GM12878 (cell line): ENCODE results near the gene GPR61. TPM values are rescaled to one million over a fixed set of nuclear protein-coding genes. Genes with fewer than 3 reads are reported as not detected.

Experiments
- BRCA1 ChIP-seq: IDR thresholded peaks from 2 replicates; pipeline ENCODE4 v1.6.1; 2011; ENCODE audit warnings: low read depth, low read length, improper control_type of control experiment
- CHD1 ChIP-seq: IDR thresholded peaks from 2 replicates; pipeline ENCODE4 v1.6.1; 2012; ENCODE audit warnings: low read depth, low read length, improper control_type of control experiment
- EP300 ChIP-seq, 2 experiments: fragments of 150-350 bp in 1 of 2; IDR thresholded peaks; 2 replicates each; pipeline ENCODE4 v1.6.1; 2011 to 2012; ENCODE audit warnings: low read depth in 2 of 2, low read length in 2 of 2, borderline replicate concordance in 1 of 2, improper control_type of control experiment in 1 of 2, inconsistent platforms in 1 of 2; ENCODE audit not compliant: control insufficient read depth in 1 of 2
- MTA2 ChIP-seq: fragments of 450-650 bp; IDR thresholded peaks from 2 replicates; pipeline ENCODE4 v1.6.1; 2016; ENCODE audit warnings: low read depth, mild to moderate bottlenecking, moderate library complexity
- RB1 ChIP-seq: fragments of 450-650 bp; formaldehyde crosslinking; IDR thresholded peaks from 2 replicates; pipeline ENCODE4 v1.6.1; 2017; ENCODE audit warnings: mild to moderate bottlenecking, borderline replicate concordance
- SMARCA5 ChIP-seq: fragments of 450-650 bp; IDR thresholded peaks from 2 replicates; pipeline ENCODE4 v1.6.1; 2017; ENCODE audit warnings: mild to moderate bottlenecking
- SP1 ChIP-seq: IDR thresholded peaks from one replicate; pipeline ENCODE4 v1.6.1; 2011; ENCODE audit warnings: low read depth, low read length
- polyA plus RNA-seq, 11 experiments: library from polyadenylated mRNA; depleted of rRNA in 4 of 11; unstranded in 6 of 11; stranded (reverse) in 5 of 11; fragments of >200 nt; fragmentation: Nextera tagmentation in 4 of 11; fragmentation: Illumina TruSeq in 1 of 11; extraction: Ambion mirVana in 4 of 11; extraction: Trizol in 1 of 11; gene quantifications; 1 replicate in 1 of 11; 2 replicates in 10 of 11; pipeline versions ENCODE4 v1.2.1 to v1.2.3, GENCODE V29; 2011 to 2016; ENCODE audit warnings: inconsistent platforms in 2 of 11, missing spikeins in 2 of 11, low read depth in 1 of 11
- total RNA-seq, 4 experiments: library from RNA; depleted of rRNA in 3 of 4; stranded (reverse); fragments of >200 nt in 3 of 4; fragmentation: Illumina TruSeq in 1 of 4; extraction: Trizol in 1 of 4; gene quantifications; 2 replicates each; pipeline versions ENCODE4 v1.2.1 to v1.2.3, GENCODE V29; 2013 to 2021
- TF ChIP-seq, protein P1 (sequence below): fragments of 450-650 bp; IDR thresholded peaks from 2 replicates; pipeline ENCODE4 v1.6.1; 2017; ENCODE audit warnings: mild to moderate bottlenecking, moderate library complexity
- TF ChIP-seq, protein P2 (sequence below): fragments of 450-650 bp; IDR thresholded peaks from 2 replicates; pipeline ENCODE4 v1.6.1; 2018; ENCODE audit warnings: mild to moderate bottlenecking, low read depth, moderate library complexity; ENCODE audit not compliant: partially characterized antibody
- TF ChIP-seq, protein P3 (sequence below): fragments of 450-650 bp; IDR thresholded peaks from 2 replicates; pipeline ENCODE4 v1.6.1; 2014; ENCODE audit warnings: mild to moderate bottlenecking
- TF ChIP-seq, protein P4 (sequence below): IDR thresholded peaks from 2 replicates; pipeline ENCODE4 v1.6.1; 2012; ENCODE audit warnings: mild to moderate bottlenecking, low read depth, low read length
- TF ChIP-seq, protein P5 (sequence below): IDR thresholded peaks from 2 replicates; pipeline ENCODE4 v1.6.1; 2012; ENCODE audit warnings: low read depth, low read length, improper control_type of control experiment
- TF ChIP-seq, protein P6 (sequence below): fragments of 450-650 bp; IDR thresholded peaks from 2 replicates; pipeline ENCODE4 v1.6.1; 2017; ENCODE audit warnings: low read depth, mild to moderate bottlenecking, moderate library complexity

Gene GPR61
- total and polyA plus RNA-seq, 10 of the 15 experiments (the other 5 are each of a cell fraction or from before 2014, with no cell fraction given), result 0.19 to 1.1 (median 0.35) TPM; not detected in 2

DNA sequence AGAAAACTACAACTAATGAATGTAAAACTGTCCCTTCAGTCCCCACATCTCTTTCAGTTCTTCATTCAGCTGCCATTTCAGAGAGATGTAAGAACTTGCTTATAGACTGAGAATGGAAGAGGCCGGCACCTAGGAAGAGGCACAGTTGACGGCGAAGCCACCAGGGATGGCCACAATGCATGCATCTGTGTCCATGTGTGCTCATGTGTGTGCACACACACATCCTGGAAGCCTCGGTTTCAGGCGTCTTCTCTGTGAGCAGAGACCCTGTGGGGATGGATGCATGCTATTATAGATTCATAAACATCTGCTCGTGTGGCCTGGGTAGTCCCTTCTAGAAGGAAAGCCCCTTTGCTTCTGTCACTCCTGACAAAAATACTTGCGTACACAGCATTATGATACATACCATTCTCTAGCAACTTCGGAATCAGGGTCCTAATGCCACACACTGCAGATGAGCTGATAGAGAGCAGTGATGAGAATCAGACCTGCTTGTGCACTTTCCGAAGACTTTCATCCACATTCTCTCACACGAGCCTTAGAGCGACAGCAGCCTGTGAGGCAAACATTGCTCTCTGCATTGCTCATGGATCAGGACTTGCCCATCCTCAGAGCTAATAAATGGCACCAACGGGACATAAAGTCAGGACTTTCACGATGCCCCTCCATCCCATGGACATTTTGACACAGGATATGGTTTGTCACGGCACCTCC lies 12.4 kb upstream of the GPR61 start (continued):
- TF ChIP-seq, protein P1, sequence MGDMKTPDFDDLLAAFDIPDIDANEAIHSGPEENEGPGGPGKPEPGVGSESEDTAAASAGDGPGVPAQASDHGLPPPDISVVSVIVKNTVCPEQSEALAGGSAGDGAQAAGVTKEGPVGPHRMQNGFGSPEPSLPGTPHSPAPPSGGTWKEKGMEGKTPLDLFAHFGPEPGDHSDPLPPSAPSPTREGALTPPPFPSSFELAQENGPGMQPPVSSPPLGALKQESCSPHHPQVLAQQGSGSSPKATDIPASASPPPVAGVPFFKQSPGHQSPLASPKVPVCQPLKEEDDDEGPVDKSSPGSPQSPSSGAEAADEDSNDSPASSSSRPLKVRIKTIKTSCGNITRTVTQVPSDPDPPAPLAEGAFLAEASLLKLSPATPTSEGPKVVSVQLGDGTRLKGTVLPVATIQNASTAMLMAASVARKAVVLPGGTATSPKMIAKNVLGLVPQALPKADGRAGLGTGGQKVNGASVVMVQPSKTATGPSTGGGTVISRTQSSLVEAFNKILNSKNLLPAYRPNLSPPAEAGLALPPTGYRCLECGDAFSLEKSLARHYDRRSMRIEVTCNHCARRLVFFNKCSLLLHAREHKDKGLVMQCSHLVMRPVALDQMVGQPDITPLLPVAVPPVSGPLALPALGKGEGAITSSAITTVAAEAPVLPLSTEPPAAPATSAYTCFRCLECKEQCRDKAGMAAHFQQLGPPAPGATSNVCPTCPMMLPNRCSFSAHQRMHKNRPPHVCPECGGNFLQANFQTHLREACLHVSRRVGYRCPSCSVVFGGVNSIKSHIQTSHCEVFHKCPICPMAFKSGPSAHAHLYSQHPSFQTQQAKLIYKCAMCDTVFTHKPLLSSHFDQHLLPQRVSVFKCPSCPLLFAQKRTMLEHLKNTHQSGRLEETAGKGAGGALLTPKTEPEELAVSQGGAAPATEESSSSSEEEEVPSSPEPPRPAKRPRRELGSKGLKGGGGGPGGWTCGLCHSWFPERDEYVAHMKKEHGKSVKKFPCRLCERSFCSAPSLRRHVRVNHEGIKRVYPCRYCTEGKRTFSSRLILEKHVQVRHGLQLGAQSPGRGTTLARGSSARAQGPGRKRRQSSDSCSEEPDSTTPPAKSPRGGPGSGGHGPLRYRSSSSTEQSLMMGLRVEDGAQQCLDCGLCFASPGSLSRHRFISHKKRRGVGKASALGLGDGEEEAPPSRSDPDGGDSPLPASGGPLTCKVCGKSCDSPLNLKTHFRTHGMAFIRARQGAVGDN, result peak; percentile 70; the same call in 1 of the 2 replicates
- TF ChIP-seq, protein P2, sequence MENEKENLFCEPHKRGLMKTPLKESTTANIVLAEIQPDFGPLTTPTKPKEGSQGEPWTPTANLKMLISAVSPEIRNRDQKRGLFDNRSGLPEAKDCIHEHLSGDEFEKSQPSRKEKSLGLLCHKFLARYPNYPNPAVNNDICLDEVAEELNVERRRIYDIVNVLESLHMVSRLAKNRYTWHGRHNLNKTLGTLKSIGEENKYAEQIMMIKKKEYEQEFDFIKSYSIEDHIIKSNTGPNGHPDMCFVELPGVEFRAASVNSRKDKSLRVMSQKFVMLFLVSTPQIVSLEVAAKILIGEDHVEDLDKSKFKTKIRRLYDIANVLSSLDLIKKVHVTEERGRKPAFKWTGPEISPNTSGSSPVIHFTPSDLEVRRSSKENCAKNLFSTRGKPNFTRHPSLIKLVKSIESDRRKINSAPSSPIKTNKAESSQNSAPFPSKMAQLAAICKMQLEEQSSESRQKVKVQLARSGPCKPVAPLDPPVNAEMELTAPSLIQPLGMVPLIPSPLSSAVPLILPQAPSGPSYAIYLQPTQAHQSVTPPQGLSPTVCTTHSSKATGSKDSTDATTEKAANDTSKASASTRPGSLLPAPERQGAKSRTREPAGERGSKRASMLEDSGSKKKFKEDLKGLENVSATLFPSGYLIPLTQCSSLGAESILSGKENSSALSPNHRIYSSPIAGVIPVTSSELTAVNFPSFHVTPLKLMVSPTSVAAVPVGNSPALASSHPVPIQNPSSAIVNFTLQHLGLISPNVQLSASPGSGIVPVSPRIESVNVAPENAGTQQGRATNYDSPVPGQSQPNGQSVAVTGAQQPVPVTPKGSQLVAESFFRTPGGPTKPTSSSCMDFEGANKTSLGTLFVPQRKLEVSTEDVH, result no peak
- TF ChIP-seq SP1 (peak; percentile 48), MTA2 (peak; percentile 92), SMARCA5 (peak; percentile 15; the same call in 1 of the 2 replicates), EP300 (IDR thresholded peaks at IDR 0.05; ENCODE audit: borderline replicate concordance in 1 of 2, control insufficient read depth in 1 of 2, low read depth in 2 of 2, low read length in 2 of 2) (peak in 1 of 2 experiments; percentile 60; a peak in 1 of 4 replicates), BRCA1 (no peak), RB1 (no peak), CHD1 (no peak)
- TF ChIP-seq, protein P3, sequence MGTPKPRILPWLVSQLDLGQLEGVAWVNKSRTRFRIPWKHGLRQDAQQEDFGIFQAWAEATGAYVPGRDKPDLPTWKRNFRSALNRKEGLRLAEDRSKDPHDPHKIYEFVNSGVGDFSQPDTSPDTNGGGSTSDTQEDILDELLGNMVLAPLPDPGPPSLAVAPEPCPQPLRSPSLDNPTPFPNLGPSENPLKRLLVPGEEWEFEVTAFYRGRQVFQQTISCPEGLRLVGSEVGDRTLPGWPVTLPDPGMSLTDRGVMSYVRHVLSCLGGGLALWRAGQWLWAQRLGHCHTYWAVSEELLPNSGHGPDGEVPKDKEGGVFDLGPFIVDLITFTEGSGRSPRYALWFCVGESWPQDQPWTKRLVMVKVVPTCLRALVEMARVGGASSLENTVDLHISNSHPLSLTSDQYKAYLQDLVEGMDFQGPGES, result no peak
- TF ChIP-seq, protein P4, sequence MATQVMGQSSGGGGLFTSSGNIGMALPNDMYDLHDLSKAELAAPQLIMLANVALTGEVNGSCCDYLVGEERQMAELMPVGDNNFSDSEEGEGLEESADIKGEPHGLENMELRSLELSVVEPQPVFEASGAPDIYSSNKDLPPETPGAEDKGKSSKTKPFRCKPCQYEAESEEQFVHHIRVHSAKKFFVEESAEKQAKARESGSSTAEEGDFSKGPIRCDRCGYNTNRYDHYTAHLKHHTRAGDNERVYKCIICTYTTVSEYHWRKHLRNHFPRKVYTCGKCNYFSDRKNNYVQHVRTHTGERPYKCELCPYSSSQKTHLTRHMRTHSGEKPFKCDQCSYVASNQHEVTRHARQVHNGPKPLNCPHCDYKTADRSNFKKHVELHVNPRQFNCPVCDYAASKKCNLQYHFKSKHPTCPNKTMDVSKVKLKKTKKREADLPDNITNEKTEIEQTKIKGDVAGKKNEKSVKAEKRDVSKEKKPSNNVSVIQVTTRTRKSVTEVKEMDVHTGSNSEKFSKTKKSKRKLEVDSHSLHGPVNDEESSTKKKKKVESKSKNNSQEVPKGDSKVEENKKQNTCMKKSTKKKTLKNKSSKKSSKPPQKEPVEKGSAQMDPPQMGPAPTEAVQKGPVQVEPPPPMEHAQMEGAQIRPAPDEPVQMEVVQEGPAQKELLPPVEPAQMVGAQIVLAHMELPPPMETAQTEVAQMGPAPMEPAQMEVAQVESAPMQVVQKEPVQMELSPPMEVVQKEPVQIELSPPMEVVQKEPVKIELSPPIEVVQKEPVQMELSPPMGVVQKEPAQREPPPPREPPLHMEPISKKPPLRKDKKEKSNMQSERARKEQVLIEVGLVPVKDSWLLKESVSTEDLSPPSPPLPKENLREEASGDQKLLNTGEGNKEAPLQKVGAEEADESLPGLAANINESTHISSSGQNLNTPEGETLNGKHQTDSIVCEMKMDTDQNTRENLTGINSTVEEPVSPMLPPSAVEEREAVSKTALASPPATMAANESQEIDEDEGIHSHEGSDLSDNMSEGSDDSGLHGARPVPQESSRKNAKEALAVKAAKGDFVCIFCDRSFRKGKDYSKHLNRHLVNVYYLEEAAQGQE, result no peak
- TF ChIP-seq, protein P5, sequence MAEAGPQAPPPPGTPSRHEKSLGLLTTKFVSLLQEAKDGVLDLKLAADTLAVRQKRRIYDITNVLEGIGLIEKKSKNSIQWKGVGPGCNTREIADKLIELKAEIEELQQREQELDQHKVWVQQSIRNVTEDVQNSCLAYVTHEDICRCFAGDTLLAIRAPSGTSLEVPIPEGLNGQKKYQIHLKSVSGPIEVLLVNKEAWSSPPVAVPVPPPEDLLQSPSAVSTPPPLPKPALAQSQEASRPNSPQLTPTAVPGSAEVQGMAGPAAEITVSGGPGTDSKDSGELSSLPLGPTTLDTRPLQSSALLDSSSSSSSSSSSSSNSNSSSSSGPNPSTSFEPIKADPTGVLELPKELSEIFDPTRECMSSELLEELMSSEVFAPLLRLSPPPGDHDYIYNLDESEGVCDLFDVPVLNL, result no peak
- TF ChIP-seq, protein P6, sequence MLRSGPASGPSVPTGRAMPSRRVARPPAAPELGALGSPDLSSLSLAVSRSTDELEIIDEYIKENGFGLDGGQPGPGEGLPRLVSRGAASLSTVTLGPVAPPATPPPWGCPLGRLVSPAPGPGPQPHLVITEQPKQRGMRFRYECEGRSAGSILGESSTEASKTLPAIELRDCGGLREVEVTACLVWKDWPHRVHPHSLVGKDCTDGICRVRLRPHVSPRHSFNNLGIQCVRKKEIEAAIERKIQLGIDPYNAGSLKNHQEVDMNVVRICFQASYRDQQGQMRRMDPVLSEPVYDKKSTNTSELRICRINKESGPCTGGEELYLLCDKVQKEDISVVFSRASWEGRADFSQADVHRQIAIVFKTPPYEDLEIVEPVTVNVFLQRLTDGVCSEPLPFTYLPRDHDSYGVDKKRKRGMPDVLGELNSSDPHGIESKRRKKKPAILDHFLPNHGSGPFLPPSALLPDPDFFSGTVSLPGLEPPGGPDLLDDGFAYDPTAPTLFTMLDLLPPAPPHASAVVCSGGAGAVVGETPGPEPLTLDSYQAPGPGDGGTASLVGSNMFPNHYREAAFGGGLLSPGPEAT, result peak; percentile 98
